GM19025 (cell line): ENCODE measurements around the gene TOX2.

ENCODE experiments used
- ATAC-seq: cut with Tn5 transposase; IDR thresholded peaks from one replicate; pipeline ENCODE4 v1.9.1; 2021; ENCODE audit warnings: mild to moderate bottlenecking, low read depth, moderate library complexity; ENCODE audit not compliant: unreplicated experiment

Gene TOX2

DNA sequence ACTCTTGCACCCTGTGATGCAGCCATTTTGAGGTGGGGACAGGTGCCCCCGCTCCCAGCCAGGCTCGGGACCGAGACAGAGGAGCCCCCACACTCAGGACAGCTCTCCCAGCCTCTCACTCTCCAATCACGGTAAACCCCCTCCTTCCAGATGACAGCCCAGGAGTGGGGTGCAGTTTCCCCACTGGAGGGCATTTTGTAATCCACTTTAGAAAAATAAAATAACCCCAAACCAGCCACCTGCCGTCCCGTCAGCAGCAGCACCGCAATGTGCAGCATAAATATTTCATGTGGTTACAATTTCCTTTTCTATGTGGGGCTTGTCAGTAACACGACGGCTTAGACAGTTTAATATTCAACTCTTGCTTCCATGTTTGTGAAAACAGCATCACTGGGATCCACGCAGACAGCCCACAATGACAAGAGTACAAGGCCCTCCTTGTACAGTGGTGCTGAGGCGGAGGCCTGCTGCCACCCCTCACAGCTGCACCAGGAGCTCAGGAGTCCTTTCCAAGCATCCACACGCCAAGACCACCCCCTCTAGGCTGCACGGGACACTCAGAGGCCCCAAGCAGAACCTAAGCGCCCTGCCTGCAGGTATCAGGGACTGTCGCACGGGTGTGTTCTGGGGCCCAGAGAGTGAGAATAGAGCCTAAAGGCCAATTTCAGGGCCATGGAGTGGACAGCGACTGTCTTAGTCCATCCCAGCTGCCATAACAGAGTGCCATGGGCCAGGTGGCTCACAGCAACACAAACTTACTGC, 155.7 kb downstream of the TOX2 start:
- ATAC-seq: no peak

GRCh38 chr20:44071057-44071456, 156.4 kb downstream of the TOX2 start:
- ATAC-seq: no peak

- no peak for ATAC-seq
These were observed 157.0 kb downstream of the TOX2 start for GRCh38 chr20:44071526-44072111.

GRCh38 chr20:44072384-44072783, 157.7 kb downstream of the TOX2 start:
- ATAC-seq: no peak

GRCh38 chr20:44073011-44073674, 158.5 kb downstream of the TOX2 start:
- no peak for ATAC-seq

- ATAC-seq: no peak
These were observed 159.0 kb downstream of the TOX2 start for GRCh38 chr20:44073675-44074071.

- ATAC-seq: no peak
These were observed 159.8 kb downstream of the TOX2 start for GRCh38 chr20:44074252-44075151.

DNA sequence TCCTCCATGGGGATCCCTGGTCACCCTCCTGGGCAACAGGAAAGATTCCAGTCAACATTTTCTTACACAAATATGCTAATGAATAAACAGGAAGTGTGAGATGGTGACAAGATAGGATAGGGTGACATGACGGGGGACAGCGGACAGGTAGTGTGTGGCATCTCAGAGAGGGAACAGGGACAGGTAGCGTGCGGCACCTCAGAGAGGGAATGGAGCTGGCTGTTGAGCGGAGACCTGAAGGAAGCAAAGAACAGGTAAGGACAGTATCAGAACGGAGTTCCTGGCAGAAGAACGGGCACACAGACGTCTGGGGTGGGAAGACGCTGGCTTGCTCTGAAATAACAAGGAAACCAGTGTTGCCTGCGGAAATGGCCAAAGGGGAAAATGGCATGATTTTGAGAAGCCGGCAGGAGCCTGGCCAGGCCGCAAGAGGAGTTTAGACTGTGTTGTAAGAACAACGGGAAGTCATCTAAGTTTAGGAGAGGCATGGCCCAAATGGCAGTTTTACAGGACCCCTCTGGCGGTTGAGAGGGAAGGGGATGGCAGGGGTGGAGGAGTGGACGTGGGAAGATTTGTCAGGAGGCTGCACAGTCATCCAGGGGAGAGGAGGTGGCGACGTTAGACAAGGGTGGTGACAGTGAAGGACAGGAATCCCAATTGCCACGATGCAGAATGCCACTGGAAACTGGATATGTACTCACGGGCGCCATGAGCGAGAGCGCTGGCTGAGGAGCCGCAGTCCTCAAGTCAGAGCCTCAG, 160.7 kb downstream of the TOX2 start:
- no peak for ATAC-seq

DNA sequence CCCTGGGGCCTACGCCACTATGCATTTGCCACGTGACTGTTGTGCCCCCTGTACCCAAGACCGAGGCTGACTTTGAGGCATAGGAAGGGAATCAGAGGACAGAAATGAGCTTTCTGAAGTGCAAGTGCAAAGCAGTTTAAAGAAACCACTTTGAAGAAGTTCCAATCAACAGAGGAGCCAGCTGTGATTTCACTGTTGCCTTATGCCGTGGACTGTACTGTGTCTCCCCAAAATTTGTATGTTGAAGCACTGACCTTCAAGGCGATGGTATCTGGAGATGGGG, 161.2 kb downstream of the TOX2 start:
- no peak for ATAC-seq

GRCh38 chr20:44079291-44079690, 164.6 kb downstream of the TOX2 start:
- ATAC-seq: no peak

- no peak for ATAC-seq
These were observed 165.4 kb downstream of the TOX2 start for GRCh38 chr20:44080064-44080463.

DNA sequence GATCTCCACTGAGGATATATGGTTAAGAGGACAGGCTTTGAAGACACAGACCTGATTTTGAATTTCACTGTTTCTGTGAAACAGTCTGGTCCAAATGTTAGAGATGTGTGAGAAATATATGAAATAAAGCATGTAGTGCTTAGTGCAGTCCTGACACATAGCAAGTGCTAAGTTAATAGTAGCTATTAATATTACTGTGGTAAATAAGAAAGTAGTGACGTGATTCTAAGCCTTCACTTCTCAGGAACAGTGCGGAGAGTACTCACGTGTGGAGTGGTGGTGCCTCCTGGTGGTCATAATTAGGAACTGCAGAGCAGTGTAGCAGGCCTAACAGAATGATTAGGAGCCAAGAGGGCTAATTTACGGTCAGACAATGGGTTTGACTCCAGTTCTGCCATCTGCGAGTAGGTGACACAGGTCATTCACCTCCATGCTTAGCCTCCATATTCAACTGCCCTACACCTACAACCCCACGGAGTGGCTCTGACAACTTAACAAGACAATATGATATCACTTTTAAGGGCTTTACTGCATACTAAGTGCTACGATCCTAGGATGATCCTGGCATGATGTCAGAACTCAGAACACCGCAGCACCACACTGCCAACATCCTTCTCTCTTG, 166.1 kb downstream of the TOX2 start:
- no peak for ATAC-seq

- ATAC-seq: no peak
These were observed 166.8 kb downstream of the TOX2 start for GRCh38 chr20:44081476-44081875.

GRCh38 chr20:44081888-44082287, 167.2 kb downstream of the TOX2 start:
- no peak for ATAC-seq

- ATAC-seq: no peak
These were observed 168.7 kb downstream of the TOX2 start for GRCh38 chr20:44083220-44083933.

- no peak for ATAC-seq
These were observed 169.8 kb downstream of the TOX2 start for GRCh38 chr20:44084439-44084838.

GRCh38 chr20:44084891-44085290, 170.2 kb downstream of the TOX2 start:
- no peak for ATAC-seq

GRCh38 chr20:44085616-44086434, 171.2 kb downstream of the TOX2 start:
- no peak for ATAC-seq
